ENCODE results near the gene MRPL36.

MRPL36 gene

DNA sequence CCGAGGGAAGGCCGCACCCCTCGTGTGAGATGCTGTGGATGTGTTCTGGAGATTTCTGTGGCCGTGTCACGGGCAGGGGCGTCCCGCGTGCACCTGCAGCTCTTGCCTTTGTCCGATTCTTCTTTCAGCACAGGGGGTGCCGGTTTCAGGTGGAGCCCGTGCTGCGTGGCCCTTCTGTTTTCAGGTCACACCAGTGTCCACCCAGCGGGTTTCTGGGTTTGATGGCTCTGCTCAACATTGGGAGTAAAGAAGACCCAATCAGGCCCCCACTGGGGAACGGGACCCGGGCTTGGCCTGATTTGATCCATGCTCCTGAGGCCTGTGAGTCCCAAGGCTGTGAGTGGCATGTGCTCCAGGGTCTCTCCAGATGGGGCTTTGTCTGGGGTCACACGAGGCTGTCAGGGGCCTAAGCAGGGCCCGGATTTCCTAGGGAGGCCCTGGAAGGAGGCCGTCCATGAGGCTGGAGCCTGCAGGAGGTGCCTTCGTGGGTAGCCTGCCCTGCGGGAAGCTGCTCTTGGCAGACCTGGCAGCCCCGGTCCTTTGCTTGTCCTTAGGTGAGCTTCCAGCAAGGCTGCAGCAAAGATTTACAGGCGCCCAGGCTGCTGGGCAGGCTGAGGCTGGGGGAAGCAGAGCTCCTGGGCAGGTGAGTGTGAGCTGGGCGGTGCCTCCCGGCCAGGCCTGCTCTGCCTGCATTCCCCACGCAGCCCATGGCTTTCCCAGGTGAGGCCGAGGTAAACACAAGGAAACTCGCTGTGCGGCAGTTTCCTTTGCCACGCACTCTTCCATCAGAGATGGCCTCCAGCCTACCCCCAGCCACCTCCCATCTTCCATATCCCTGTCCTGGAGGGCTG lies 12.8 kb downstream of the MRPL36 start:
- no peaks in the 10 kb centered on the region for H4K20me1 ChIP-seq
- H3K27me3 ChIP-seq: peaks cover 0 to 19% (median 0%) of the 10 kb centered on the region in 11 experiments; a peak in 5 of 22 replicates

DNA sequence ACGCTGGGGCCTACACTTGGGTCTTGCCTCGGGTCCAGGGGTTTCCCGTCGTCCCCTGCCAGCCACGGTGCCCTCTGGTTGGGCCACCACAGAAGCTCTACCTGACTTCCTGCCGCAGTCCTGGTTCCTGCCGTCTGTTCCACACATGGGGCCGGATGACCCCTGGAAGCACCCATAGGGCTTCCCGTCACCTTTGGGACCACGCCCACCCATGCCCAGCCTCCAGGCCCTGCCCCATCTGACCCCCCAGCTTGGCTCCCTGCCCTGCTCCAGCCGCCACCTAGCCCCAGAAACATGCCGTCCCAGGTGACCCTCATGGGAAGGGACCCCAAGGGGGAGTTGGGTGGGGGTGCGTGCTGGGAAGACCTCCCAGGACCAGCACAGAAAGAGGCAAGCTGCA lies 13.7 kb downstream of the MRPL36 start:
- H3K27me3 ChIP-seq: peaks cover 0 to 22% (median 0%) of the 10 kb centered on the region in 11 experiments; a peak in 5 of 22 replicates
- H4K20me1 ChIP-seq: no peaks in the 10 kb centered on the region
- peaks cover 28 to 76% (median 65%) of the 10 kb centered on the region in 10 experiments for H3K4me1 ChIP-seq
- TF ChIP-seq Cebpa-rat (IDR thresholded peaks at IDR 0.05): no peak
- no peak overlapping the region for H3K27ac ChIP-seq
- no peak overlapping the region for H3K9ac ChIP-seq
- peak overlapping the region in 4 of 11 experiments; percentile 46 to 95 (median 90); a peak in 3 of 22 replicates for H3K4me2 ChIP-seq
- H3K9me3 ChIP-seq (replicated peaks in 1 of 11): no peaks in the 10 kb centered on the region
- no peak overlapping the region for H3K4me3 ChIP-seq
- no peaks in the 10 kb centered on the region for H3K36me3 ChIP-seq

More for the DNA sequence above, 12.8 kb downstream of the MRPL36 start:
- TF ChIP-seq Cebpa-rat (IDR thresholded peaks at IDR 0.05): no peak
- Histone ChIP-seq H3K27ac (no peak overlapping the region), H3K36me3 (no peaks in the 10 kb centered on the region), H3K9me3 (replicated peaks in 1 of 11) (no peaks in the 10 kb centered on the region), H3K9ac (no peak overlapping the region), H3K4me2 (no peak overlapping the region), H3K4me1 (peaks cover 32 to 76% (median 69%) of the 10 kb centered on the region in 10 experiments), H3K4me3 (no peak overlapping the region)

DNA sequence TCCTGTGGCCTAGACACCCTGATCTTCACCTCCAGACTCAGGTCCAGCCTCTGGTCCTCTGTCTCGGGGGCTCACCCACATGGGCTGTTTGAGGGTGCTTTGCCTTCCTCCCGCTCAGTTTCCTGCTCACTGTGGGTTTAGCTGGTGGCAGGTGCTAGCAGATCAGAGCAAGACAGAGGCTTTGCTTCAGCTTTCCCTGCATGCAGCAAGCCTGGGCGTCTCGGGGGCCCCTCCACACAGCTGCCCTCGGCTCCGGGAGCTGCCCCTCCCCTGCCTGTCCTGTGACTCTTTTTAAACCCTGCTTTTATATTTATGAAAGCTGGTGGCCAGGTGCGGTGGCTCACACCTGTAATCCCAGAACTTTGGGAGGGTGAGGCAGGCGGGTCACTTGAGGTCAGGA lies 14.6 kb downstream of the MRPL36 start:
- Histone ChIP-seq H3K27me3 (peaks cover 0 to 22% (median 0%) of the 10 kb centered on the region in 11 experiments; a peak in 5 of 22 replicates), H3K27ac (no peak overlapping the region), H3K9ac (no peak overlapping the region), H3K4me2 (peak overlapping the region in 8 of 11 experiments; percentile 30 to 95 (median 84); a peak in 15 of 22 replicates), H4K20me1 (0 out of 22 replicates have a peak, but pooled peaks cover 0 to 1% (median 0%) of the 10 kb centered on the region in 11 experiments), H3K4me1 (peaks cover 25 to 67% (median 55%) of the 10 kb centered on the region in 10 experiments), H3K9me3 (replicated peaks in 1 of 11) (no peaks in the 10 kb centered on the region), H3K36me3 (no peaks in the 10 kb centered on the region), H3K4me3 (no peak overlapping the region)
- TF ChIP-seq Cebpa-rat (IDR thresholded peaks at IDR 0.05): no peak

DNA sequence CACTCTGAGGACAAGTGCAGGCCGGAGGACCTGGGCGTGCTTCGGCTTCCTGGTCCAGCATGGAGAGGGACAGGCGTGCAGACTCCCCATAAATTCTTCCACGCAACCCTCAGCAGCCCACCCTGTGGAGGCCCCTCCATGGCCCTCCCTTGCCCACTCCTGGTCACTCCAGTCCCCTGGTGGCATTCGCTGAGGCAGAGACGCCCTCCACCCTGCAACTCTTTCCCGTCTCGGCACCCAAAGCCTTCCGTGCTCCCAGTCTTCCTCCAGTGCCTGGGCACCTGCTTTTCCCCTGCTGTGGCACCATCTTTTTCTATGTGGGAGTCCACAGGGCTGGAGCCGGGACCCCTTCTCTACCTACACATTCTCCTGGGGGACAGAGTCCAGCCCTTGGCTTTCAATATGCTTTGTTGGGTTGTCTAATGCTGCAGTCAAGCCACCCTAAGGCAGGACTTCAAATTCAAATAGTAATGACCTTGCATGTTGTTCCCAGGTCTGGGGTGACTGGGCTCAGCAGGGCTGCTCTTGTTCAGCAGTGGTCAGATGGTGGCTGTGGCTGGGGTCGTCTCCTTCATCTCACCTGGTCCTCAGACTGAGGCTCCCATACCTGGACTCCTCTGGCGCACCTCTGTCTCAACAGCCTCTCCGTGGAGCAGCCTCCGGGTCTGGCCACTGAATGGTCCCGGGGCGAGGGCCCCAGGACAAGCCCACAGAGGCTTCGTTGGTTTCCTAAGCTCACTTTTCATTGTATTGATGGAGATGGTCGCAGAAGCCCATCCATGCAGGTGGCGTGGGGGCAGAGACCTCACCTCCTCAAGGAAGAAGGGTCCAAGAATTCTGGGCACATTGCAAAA lies 15.2 kb downstream of the MRPL36 start:
- Histone ChIP-seq H3K27ac (no peak overlapping the region), H3K27me3 (peaks cover 0 to 22% (median 0%) of the 10 kb centered on the region in 11 experiments; a peak in 5 of 22 replicates), H3K9me3 (replicated peaks in 1 of 11) (no peaks in the 10 kb centered on the region), H4K20me1 (peaks cover 0 to 8% (median 0%) of the 10 kb centered on the region in 11 experiments; a peak in 1 of 22 replicates), H3K4me1 (peaks cover 19 to 60% (median 49%) of the 10 kb centered on the region in 10 experiments), H3K36me3 (no peaks in the 10 kb centered on the region), H3K9ac (no peak overlapping the region), H3K4me3 (no peak overlapping the region), H3K4me2 (peak overlapping the region in 8 of 11 experiments; percentile 30 to 95 (median 90); a peak in 15 of 22 replicates)
- no peak for TF ChIP-seq Cebpa-rat (IDR thresholded peaks at IDR 0.05)

DNA sequence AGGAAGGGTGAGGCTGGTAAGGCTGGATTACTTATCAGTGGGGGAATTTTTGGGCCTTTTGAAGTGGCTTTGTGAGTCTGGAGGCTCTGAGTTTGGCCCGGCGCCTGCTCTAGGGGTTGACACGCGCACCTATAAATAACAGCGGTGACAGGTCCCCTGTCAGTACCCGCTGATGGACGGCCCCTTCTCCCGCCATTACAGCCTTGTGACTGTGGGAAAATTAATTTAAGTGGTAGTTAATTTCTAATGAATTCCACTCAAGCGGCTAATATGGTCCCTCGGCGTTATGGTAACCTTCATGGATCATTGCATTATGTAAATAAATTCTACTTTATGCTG lies 16.5 kb downstream of the MRPL36 start:
- no peaks in the 10 kb centered on the region for H3K36me3 ChIP-seq
- H3K4me3 ChIP-seq: 0 out of 20 replicates have a peak overlapping the region, but pooled peaks of 1 of the 10 experiments have one; percentile 22
- TF ChIP-seq Cebpa-rat (IDR thresholded peaks at IDR 0.05): no peak
- H3K27ac ChIP-seq: no peak overlapping the region; a peak in 1 of 22 replicates
- H3K9me3 ChIP-seq (replicated peaks in 1 of 11): no peaks in the 10 kb centered on the region
- H4K20me1 ChIP-seq: peaks cover 0 to 14% (median 0%) of the 10 kb centered on the region in 11 experiments; a peak in 2 of 22 replicates
- peaks cover 11 to 51% (median 40%) of the 10 kb centered on the region in 10 experiments for H3K4me1 ChIP-seq
- peaks cover 0 to 22% (median 0%) of the 10 kb centered on the region in 11 experiments; a peak in 5 of 22 replicates for H3K27me3 ChIP-seq
- H3K4me2 ChIP-seq: peak overlapping the region in 10 of 11 experiments; percentile 4 to 95 (median 84); a peak in 18 of 22 replicates
- peak overlapping the region in 2 of 11 experiments; percentile 16 to 36; a peak in 3 of 22 replicates for H3K9ac ChIP-seq

DNA sequence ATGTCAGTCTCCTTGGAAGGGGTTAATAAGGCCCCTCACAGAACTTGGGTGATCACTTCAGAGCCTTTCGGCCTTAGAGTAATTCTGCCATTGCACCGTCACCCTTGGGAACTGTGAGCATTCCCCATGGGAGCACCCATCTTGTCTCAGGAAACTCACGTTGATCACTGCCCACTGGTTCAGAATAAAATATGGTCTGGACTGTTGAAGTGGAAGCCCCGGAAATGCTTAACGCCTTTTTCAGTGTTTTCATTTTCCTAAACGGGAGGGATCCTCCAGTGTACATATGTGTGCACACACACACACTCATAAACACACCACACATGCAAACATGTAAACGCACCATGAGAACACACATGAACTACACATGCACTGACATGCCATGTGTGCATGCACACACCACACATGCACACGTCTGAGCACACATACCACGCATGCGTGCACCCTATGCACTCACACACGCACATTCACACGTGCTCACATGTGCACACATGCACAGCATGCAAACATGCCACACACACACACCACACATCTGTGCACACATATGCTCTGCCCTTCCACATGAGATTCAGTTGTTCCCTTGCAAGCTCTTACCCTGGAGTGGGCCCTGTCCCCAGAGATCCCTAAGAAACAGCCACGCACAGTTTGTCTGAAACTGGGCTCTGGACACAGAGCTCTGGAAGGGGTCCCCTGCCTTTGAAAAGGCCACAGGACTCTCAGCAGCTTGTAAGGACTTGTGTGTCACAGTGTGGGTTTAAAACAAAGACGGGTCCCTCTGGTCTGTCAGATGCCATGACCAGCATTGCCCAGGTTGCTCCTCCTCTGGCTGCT lies 17.0 kb downstream of the MRPL36 start:
- Histone ChIP-seq H3K9me3 (replicated peaks in 1 of 11) (no peaks in the 10 kb centered on the region), H3K9ac (peak overlapping the region in 3 of 11 experiments; percentile 16 to 36 (median 33); a peak in 3 of 22 replicates), H3K4me1 (peaks cover 11 to 51% (median 40%) of the 10 kb centered on the region in 10 experiments), H3K27me3 (peaks cover 0 to 22% (median 0%) of the 10 kb centered on the region in 11 experiments; a peak in 5 of 22 replicates), H3K4me3 (peak overlapping the region in 2 of 10 experiments; percentile 26 to 38; a peak in 2 of 20 replicates), H4K20me1 (peaks cover 0 to 14% (median 0%) of the 10 kb centered on the region in 11 experiments; a peak in 2 of 22 replicates), H3K27ac (peak overlapping the region in 1 of 11 experiments; percentile 38; a peak in 1 of 22 replicates), H3K4me2 (peak overlapping the region; percentile 18 to 95 (median 79)), H3K36me3 (no peaks in the 10 kb centered on the region)
- TF ChIP-seq Cebpa-rat (IDR thresholded peaks at IDR 0.05): no peak

DNA sequence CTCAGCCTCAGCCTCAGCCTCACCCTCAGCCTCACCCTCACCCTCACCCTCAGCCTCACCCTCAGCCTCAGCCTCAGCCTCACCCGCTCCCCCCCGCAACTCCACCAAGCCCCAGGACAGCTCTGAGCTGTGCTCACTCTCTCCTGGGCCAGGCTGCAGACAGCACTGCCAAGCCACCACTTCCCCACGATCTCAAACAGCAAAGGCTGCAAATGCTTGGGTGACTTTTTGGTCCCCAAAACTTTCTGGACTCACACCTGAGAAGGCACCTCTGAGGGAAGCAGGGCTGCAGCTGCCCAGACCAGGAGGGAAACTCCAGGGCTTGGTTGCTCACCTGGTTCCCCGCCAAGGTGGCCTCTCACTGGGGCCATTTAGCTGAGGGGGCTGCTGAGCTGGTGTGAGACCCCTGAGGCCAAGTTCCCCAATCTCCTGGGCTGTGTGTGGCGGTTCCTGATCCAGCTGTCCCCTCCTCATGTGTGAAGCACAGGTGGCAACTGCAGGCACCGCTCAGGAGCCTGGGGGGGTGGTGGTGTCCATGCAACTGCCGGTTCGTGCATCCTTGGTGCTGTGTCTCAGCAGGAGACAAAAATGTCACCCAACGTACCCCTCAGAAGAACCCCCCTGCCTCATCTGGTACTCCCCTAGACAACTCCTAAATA lies 17.8 kb downstream of the MRPL36 start:
- no peaks in the 10 kb centered on the region for H3K36me3 ChIP-seq
- H3K9ac ChIP-seq: peak overlapping the region in 2 of 11 experiments; percentile 0 to 33; a peak in 1 of 22 replicates
- peak overlapping the region; percentile 18 to 95 (median 79) for H3K4me2 ChIP-seq
- H3K4me3 ChIP-seq: peak overlapping the region in 2 of 10 experiments; percentile 26 to 38; a peak in 2 of 20 replicates
- H3K27ac ChIP-seq: peak overlapping the region in 1 of 11 experiments; percentile 38; a peak in 1 of 22 replicates
- H3K9me3 ChIP-seq (replicated peaks in 1 of 11): no peaks in the 10 kb centered on the region
- peaks cover 0 to 22% (median 0%) of the 10 kb centered on the region in 11 experiments; a peak in 5 of 22 replicates for H3K27me3 ChIP-seq
- H3K4me1 ChIP-seq: peaks cover 11 to 51% (median 40%) of the 10 kb centered on the region in 10 experiments
- peaks cover 0 to 14% (median 0%) of the 10 kb centered on the region in 11 experiments; a peak in 2 of 22 replicates for H4K20me1 ChIP-seq
- no peak for TF ChIP-seq Cebpa-rat (IDR thresholded peaks at IDR 0.05)

All from BLaER1 treated with 17β-estradiol and CSF1 and Interleukin-3, amounts not matched to agents 10 nM and 100 nM (cell line).